ENCODE data around the gene ASTN2. TPM values are rescaled to one million over a fixed set of nuclear protein-coding genes. Genes with fewer than 3 reads are reported as not detected.

Gene ASTN2
- total and polyA plus RNA-seq, 2 experiments from 2014 or later = 7.0 to 24.6 TPM

DNA sequence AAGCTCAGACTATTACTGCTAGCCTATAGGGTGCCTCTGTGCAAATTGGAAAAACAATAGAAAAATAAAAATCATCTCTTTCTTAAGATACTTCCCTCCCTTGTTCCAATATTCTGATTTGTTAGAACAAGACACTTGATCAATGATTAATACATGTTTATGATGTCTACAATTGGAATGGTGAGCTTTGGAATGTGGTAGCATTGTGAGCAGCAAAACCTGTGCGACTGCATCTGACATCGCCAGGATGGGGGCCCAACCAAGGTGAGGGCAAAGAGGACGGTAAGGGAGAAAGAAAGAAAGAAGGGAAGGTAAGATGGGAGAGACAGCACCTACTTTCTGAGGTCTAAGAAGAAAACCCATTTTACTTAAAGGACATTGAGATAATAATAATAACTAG lies 910.8 kb downstream of the ASTN2 start:
- H3K4me3 ChIP-seq = no peak overlapping the region
- H3K27ac Mint-ChIP-seq = no peak overlapping the region
- no peak for DNase-seq (ENCODE audit: low spot score)
- H3K4me2 ChIP-seq = no peak overlapping the region
- TF ChIP-seq, protein P1, sequence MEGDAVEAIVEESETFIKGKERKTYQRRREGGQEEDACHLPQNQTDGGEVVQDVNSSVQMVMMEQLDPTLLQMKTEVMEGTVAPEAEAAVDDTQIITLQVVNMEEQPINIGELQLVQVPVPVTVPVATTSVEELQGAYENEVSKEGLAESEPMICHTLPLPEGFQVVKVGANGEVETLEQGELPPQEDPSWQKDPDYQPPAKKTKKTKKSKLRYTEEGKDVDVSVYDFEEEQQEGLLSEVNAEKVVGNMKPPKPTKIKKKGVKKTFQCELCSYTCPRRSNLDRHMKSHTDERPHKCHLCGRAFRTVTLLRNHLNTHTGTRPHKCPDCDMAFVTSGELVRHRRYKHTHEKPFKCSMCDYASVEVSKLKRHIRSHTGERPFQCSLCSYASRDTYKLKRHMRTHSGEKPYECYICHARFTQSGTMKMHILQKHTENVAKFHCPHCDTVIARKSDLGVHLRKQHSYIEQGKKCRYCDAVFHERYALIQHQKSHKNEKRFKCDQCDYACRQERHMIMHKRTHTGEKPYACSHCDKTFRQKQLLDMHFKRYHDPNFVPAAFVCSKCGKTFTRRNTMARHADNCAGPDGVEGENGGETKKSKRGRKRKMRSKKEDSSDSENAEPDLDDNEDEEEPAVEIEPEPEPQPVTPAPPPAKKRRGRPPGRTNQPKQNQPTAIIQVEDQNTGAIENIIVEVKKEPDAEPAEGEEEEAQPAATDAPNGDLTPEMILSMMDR (conservative IDR thresholded peaks at IDR 0.05; ENCODE audit: low read depth in 2 of 2) = no peak
- TF ChIP-seq JUNB (IDR thresholded peaks at IDR 0.05; ENCODE audit: unreplicated experiment) (no peak), EZH2 (IDR thresholded peaks at IDR 0.05; ENCODE audit: low read depth, unreplicated experiment) (no peak), ETS1 (IDR thresholded peaks at IDR 0.05) (no peak), ZNF331 (CRISPR knock-in tag; IDR thresholded peaks at IDR 0.05; ENCODE audit: low read depth) (no peak), POLR2AphosphoS5 (IDR thresholded peaks at IDR 0.05; ENCODE audit: low read depth) (no peak), NANOG (IDR thresholded peaks at IDR 0.05; ENCODE audit: borderline replicate concordance) (no peak), ZNF462 (CRISPR knock-in tag; IDR thresholded peaks at IDR 0.05) (no peak), CREB1 (CRISPR knock-in tag; IDR thresholded peaks at IDR 0.05; ENCODE audit: low read depth) (no peak), STAT1 (IDR thresholded peaks at IDR 0.05; ENCODE audit: unreplicated experiment) (no peak), ZNF114 (CRISPR knock-in tag; IDR thresholded peaks at IDR 0.05) (no peak), EZH2phosphoT487 (IDR thresholded peaks at IDR 0.05; ENCODE audit: unreplicated experiment) (no peak)
- TF ChIP-seq, protein P2, sequence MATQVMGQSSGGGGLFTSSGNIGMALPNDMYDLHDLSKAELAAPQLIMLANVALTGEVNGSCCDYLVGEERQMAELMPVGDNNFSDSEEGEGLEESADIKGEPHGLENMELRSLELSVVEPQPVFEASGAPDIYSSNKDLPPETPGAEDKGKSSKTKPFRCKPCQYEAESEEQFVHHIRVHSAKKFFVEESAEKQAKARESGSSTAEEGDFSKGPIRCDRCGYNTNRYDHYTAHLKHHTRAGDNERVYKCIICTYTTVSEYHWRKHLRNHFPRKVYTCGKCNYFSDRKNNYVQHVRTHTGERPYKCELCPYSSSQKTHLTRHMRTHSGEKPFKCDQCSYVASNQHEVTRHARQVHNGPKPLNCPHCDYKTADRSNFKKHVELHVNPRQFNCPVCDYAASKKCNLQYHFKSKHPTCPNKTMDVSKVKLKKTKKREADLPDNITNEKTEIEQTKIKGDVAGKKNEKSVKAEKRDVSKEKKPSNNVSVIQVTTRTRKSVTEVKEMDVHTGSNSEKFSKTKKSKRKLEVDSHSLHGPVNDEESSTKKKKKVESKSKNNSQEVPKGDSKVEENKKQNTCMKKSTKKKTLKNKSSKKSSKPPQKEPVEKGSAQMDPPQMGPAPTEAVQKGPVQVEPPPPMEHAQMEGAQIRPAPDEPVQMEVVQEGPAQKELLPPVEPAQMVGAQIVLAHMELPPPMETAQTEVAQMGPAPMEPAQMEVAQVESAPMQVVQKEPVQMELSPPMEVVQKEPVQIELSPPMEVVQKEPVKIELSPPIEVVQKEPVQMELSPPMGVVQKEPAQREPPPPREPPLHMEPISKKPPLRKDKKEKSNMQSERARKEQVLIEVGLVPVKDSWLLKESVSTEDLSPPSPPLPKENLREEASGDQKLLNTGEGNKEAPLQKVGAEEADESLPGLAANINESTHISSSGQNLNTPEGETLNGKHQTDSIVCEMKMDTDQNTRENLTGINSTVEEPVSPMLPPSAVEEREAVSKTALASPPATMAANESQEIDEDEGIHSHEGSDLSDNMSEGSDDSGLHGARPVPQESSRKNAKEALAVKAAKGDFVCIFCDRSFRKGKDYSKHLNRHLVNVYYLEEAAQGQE (IDR thresholded peaks at IDR 0.05; ENCODE audit: unreplicated experiment) = no peak
- H4K20me1 ChIP-seq (replicated peaks; ENCODE audit: insufficient read depth) = no peaks in the 10 kb centered on the region
- peaks cover 3% of the 10 kb centered on the region; the same call in 1 of the 2 replicates for H3K9me2 ChIP-seq (ENCODE audit: insufficient read depth)
- no peaks in the 10 kb centered on the region for H3K4me1 ChIP-seq (ENCODE audit: insufficient read depth)
- no peaks in the 10 kb centered on the region for H3K9me3 Mint-ChIP-seq
- no peak overlapping the region for H2AFZ ChIP-seq
- H3K4me3 Mint-ChIP-seq = no peak overlapping the region
- no peak overlapping the region for H3K27ac ChIP-seq (ENCODE audit: low read depth)
- no peak for ATAC-seq
- no peaks in the 10 kb centered on the region for H3F3A ChIP-seq (replicated peaks; ENCODE audit: low read depth)
- no peaks in the 10 kb centered on the region for H3K79me2 ChIP-seq (replicated peaks; ENCODE audit: insufficient read depth)
- peaks cover 5% of the 10 kb centered on the region for H3K27me3 Mint-ChIP-seq (ENCODE audit: insufficient read depth, low read depth, poor library complexity)
- H3K36me3 ChIP-seq (ENCODE audit: insufficient read depth) = no peaks in the 10 kb centered on the region
- 0 out of 3 replicates have a peak, but pooled peaks cover 2% of the 10 kb centered on the region for H3K36me3 Mint-ChIP-seq (ENCODE audit: low read depth)
- H3K4me1 Mint-ChIP-seq = no peaks in the 10 kb centered on the region
- no peaks in the 10 kb centered on the region for H3K27me3 ChIP-seq (ENCODE audit: insufficient read depth)

Data from GM23338 (cell line).